K562 (cell line): ENCODE data around the gene IGLON5. TPM values are rescaled to one million over a fixed set of nuclear protein-coding genes. Genes with fewer than 3 reads are reported as not detected.

ENCODE experiments used
- CBX2 ChIP-seq: fragments of 200-600 bp; sonication (generic); IDR thresholded peaks from one replicate; pipeline ENCODE4 v1.6.1; 2012; ENCODE audit warnings: mild to moderate bottlenecking, low read length, inconsistent platforms; ENCODE audit not compliant: insufficient read depth, poor library complexity, severe bottlenecking
- DPF2 ChIP-seq: fragments of 450-650 bp; IDR thresholded peaks from 2 replicates; pipeline ENCODE4 v1.6.1; 2016
- FOXJ3 ChIP-seq: sonication (generic); formaldehyde crosslinking; IDR thresholded peaks from 2 replicates; pipeline ENCODE4 v1.4.0; 2020; ENCODE audit warnings: mild to moderate bottlenecking, missing genetic modification reagents
- FOXK1 ChIP-seq: sonication (generic); formaldehyde crosslinking; IDR thresholded peaks from 2 replicates; pipeline ENCODE4 v1.8.0; 2022; ENCODE audit warnings: missing genetic modification reagents, mild to moderate bottlenecking, borderline replicate concordance
- GABPB1 ChIP-seq: sonication (generic); formaldehyde crosslinking; IDR thresholded peaks from 2 replicates; pipeline ENCODE4 v1.8.0; 2022; ENCODE audit warnings: mild to moderate bottlenecking, missing genetic modification reagents
- GATAD2A ChIP-seq: fragments of 450-650 bp; IDR thresholded peaks from 2 replicates; pipeline ENCODE4 v1.6.1; 2017
- HDAC2 ChIP-seq: fragments of 450-650 bp; IDR thresholded peaks from 2 replicates; pipeline ENCODE4 v1.6.1; 2016; ENCODE audit warnings: mild to moderate bottlenecking
- KLF13 ChIP-seq: fragments of 450-650 bp; IDR thresholded peaks from 2 replicates; pipeline ENCODE4 v1.6.1; 2016; ENCODE audit warnings: missing genetic modification characterization, low read depth, mild to moderate bottlenecking, missing compliant biosample characterization, moderate library complexity, borderline replicate concordance
- MTA3 ChIP-seq: fragments of 450-650 bp; formaldehyde crosslinking; IDR thresholded peaks from 2 replicates; pipeline ENCODE4 v1.6.1; 2017; ENCODE audit warnings: mild to moderate bottlenecking, borderline replicate concordance
- SMARCB1 ChIP-seq: IDR thresholded peaks from 2 replicates; pipeline ENCODE4 v1.6.1; 2011; ENCODE audit warnings: improper control_type of control experiment, low read depth; ENCODE audit not compliant: insufficient read length
- TGIF2 ChIP-seq: sonication (generic); formaldehyde crosslinking; IDR thresholded peaks from 2 replicates; pipeline ENCODE4 v1.8.1; 2022; ENCODE audit warnings: mild to moderate bottlenecking, missing genetic modification reagents, moderate library complexity
- ZNF133 ChIP-seq: fragments of 250-450 bp; sonication (Bioruptor Pico); IDR thresholded peaks from 2 replicates; pipeline ENCODE4 v1.4.0; 2020; ENCODE audit warnings: mild to moderate bottlenecking
- ZNF311 ChIP-seq: fragments of 250-450 bp; sonication (Bioruptor Pico); IDR thresholded peaks from 2 replicates; pipeline ENCODE4 v1.4.0; 2020; ENCODE audit warnings: mild to moderate bottlenecking, moderate library complexity
- polyA plus RNA-seq, 8 experiments: library from polyadenylated mRNA; depleted of rRNA in 4 of 8; stranded (reverse) in 5 of 8; unstranded in 3 of 8; fragments of >200 nt; fragmentation: Nextera tagmentation in 2 of 8; fragmentation: Illumina TruSeq in 1 of 8; extraction: Ambion mirVana in 2 of 8; extraction: Trizol in 1 of 8; gene quantifications; 2 replicates each; pipeline versions ENCODE4 v1.2.1 to v1.2.3, GENCODE V29; 2011 to 2014; ENCODE audit warnings: inconsistent platforms in 1 of 8, missing spikeins in 1 of 8
- total RNA-seq, 7 experiments: library from RNA; depleted of rRNA in 6 of 7; stranded (reverse); fragments of >200 nt in 6 of 7; fragmentation: Illumina TruSeq in 2 of 7; extraction: Trizol in 2 of 7; gene quantifications; 2 replicates each; pipeline versions ENCODE4 v1.2.1 to v1.2.3, GENCODE V29; 2011 to 2021; ENCODE audit warnings: low replicate concordance in 1 of 7
- TF ChIP-seq, protein P1 (sequence below), 2 experiments: fragments of 450-650 bp in 1 of 2; sonication (generic) in 1 of 2; formaldehyde crosslinking in 1 of 2; IDR thresholded peaks; 2 replicates each; pipeline versions ENCODE4 v1.7.1 to v1.9.0; 2016 to 2022; ENCODE audit warnings: inconsistent platforms in 1 of 2, mild to moderate bottlenecking in 1 of 2, missing genetic modification reagents in 1 of 2
- TF ChIP-seq, protein P2 (sequence below): sonication (generic); formaldehyde crosslinking; IDR thresholded peaks from 2 replicates; pipeline ENCODE4 v1.8.1; 2022; ENCODE audit warnings: missing genetic modification reagents
- TF ChIP-seq, protein P3 (sequence below): fragments of 450-650 bp; IDR thresholded peaks from 2 replicates; pipeline ENCODE4 v1.6.1; 2016; ENCODE audit warnings: missing biosample characterization, missing genetic modification characterization

The IGLON5 gene
- total and polyA plus RNA-seq, 9 of the 15 experiments (the other 6 are each of a cell fraction or from before 2014, with no cell fraction given) = 0.03 to 0.22 (median 0.14) TPM; not detected in 2

DNA sequence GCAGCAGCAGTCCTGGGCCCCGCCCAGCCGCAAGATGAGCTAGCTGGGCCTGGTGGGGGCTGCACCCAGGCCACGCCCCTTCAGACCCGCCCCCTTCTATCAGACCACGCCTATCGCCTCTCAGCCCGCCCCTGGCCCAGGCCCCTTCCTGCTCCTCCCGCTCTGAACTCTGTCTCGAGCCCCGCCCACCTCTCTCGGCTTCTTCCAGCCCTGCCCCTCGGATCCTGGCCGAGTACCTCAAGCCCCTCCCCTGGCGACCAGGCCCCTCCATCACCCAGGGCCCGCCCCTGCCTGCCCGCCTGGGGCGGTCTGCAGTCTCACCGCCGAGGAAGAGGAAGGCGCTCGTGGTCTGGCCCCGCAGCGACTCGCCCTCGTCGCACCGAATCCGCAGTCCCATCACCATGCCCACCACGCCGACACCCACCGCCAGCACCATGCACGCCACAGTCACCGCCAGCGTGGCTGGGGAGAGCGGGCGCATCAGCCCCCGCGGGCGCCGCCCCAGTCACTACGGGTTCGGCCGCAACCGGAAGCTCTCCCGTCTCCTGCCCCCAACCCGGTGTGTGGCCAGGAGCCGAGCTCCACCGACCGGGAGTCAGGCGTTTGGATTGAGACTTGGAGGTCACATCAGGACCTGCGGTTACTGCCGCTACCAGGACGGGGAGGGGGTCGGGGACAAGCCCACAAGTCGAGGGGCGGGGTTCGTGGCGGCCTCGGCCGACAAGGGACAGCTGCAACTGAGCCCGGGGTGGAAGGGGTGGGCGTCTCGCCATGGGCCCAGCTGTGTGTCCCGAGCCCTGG lies 56.3 kb downstream of the IGLON5 start (continued):
- TF ChIP-seq, protein P1, sequence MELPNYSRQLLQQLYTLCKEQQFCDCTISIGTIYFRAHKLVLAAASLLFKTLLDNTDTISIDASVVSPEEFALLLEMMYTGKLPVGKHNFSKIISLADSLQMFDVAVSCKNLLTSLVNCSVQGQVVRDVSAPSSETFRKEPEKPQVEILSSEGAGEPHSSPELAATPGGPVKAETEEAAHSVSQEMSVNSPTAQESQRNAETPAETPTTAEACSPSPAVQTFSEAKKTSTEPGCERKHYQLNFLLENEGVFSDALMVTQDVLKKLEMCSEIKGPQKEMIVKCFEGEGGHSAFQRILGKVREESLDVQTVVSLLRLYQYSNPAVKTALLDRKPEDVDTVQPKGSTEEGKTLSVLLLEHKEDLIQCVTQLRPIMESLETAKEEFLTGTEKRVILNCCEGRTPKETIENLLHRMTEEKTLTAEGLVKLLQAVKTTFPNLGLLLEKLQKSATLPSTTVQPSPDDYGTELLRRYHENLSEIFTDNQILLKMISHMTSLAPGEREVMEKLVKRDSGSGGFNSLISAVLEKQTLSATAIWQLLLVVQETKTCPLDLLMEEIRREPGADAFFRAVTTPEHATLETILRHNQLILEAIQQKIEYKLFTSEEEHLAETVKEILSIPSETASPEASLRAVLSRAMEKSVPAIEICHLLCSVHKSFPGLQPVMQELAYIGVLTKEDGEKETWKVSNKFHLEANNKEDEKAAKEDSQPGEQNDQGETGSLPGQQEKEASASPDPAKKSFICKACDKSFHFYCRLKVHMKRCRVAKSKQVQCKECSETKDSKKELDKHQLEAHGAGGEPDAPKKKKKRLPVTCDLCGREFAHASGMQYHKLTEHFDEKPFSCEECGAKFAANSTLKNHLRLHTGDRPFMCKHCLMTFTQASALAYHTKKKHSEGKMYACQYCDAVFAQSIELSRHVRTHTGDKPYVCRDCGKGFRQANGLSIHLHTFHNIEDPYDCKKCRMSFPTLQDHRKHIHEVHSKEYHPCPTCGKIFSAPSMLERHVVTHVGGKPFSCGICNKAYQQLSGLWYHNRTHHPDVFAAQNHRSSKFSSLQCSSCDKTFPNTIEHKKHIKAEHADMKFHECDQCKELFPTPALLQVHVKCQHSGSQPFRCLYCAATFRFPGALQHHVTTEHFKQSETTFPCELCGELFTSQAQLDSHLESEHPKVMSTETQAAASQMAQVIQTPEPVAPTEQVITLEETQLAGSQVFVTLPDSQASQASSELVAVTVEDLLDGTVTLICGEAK (IDR thresholded peaks at IDR 0.05) = peak; percentile 74; the same call in 1 of the 2 replicates
- TF ChIP-seq, protein P1 (CRISPR knock-in tag; IDR thresholded peaks at IDR 0.05) = no peak
- TF ChIP-seq, protein P2, sequence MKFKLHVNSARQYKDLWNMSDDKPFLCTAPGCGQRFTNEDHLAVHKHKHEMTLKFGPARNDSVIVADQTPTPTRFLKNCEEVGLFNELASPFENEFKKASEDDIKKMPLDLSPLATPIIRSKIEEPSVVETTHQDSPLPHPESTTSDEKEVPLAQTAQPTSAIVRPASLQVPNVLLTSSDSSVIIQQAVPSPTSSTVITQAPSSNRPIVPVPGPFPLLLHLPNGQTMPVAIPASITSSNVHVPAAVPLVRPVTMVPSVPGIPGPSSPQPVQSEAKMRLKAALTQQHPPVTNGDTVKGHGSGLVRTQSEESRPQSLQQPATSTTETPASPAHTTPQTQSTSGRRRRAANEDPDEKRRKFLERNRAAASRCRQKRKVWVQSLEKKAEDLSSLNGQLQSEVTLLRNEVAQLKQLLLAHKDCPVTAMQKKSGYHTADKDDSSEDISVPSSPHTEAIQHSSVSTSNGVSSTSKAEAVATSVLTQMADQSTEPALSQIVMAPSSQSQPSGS (CRISPR knock-in tag) = no peak
- TF ChIP-seq FOXJ3 (no peak), MTA3 (peak; percentile 71), KLF13 (tag) (peak; percentile 76; the same call in 1 of the 2 replicates), DPF2 (peak; percentile 71; the same call in 1 of the 2 replicates), CBX2 (no peak), ZNF311 (CRISPR knock-in tag) (no peak), TGIF2 (CRISPR knock-in tag) (no peak), HDAC2 (peak; percentile 49; the same call in 1 of the 2 replicates), SMARCB1 (no peak), GABPB1 (peak; percentile 88), GATAD2A (peak; percentile 97), ZNF133 (no peak), FOXK1 (CRISPR knock-in tag) (peak; percentile 73; the same call in 1 of the 2 replicates)
- TF ChIP-seq, protein P3, sequence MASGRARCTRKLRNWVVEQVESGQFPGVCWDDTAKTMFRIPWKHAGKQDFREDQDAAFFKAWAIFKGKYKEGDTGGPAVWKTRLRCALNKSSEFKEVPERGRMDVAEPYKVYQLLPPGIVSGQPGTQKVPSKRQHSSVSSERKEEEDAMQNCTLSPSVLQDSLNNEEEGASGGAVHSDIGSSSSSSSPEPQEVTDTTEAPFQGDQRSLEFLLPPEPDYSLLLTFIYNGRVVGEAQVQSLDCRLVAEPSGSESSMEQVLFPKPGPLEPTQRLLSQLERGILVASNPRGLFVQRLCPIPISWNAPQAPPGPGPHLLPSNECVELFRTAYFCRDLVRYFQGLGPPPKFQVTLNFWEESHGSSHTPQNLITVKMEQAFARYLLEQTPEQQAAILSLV (tag) = no peak
